Fibroblast of pulmonary artery (primary cell): ENCODE data around the gene C9orf50.

Experiments
- DNase-seq: peaks from one replicate; pipeline ENCODE4 v3.0.0-alpha.2; 2010; ENCODE audit warnings: low read depth
- H3K4me3 ChIP-seq: replicated peaks from 2 replicates; pipeline ENCODE4 v1.5.1; 2011; ENCODE audit warnings: low read depth, mild to moderate bottlenecking, control low read depth, low read length, moderate library complexity
- CTCF ChIP-seq: IDR thresholded peaks from 2 replicates; pipeline ENCODE4 v1.5.1; 2011; ENCODE audit warnings: mild to moderate bottlenecking, control low read depth, low read length, inconsistent platforms; ENCODE audit errors: missing control alignments

The C9orf50 gene

GRCh38 chr9:129620669-129621295, at the start of gene C9orf50:
TSS of gene C9orf50 (minus strand) at chr9:129621101. CDS start at chr9:129620574, 527 bp downstream.
- H3K4me3 ChIP-seq = peak within 1 kb of the TSS; percentile 39
- no peak for TF ChIP-seq CTCF
- DNase-seq = no peak

- no peak for TF ChIP-seq CTCF
- no peak overlapping the region for H3K4me3 ChIP-seq
- no peak for DNase-seq
Measured at GRCh38 chr9:129669946-129670345, 49.0 kb upstream of the C9orf50 start.

GRCh38 chr9:129669141-129669718, 48.3 kb upstream of the C9orf50 start:
- DNase-seq = no peak
- H3K4me3 ChIP-seq = no peak overlapping the region

GRCh38 chr9:129667850-129668249, 46.9 kb upstream of the C9orf50 start:
- TF ChIP-seq CTCF = no peak
- no peak overlapping the region for H3K4me3 ChIP-seq
- DNase-seq = no peak

More at GRCh38 chr9:129669141-129669718, 48.3 kb upstream of the C9orf50 start:
- no peak for TF ChIP-seq CTCF

- no peak overlapping the region for H3K4me3 ChIP-seq
- TF ChIP-seq CTCF = no peak
- no peak for DNase-seq
Measured at GRCh38 chr9:129667378-129667777, 46.5 kb upstream of the C9orf50 start.

- no peak for TF ChIP-seq CTCF
- no peak overlapping the region for H3K4me3 ChIP-seq
- DNase-seq = no peak
Measured at GRCh38 chr9:129666575-129666974, 45.7 kb upstream of the C9orf50 start.
